Right forelimb (tissue), 1 donor: Measurements from ENCODE around the gene GSAP.
"Not testable (repeated sequence)": the region's sequence is repeated elsewhere in the genome, so short reads cannot be mapped to it uniquely, and the experiment has no call there.

Experiments used
- DNase-seq: peaks from one replicate; pipeline ENCODE4 v3.0.0-alpha.2; 2018

The GSAP gene, protein sequence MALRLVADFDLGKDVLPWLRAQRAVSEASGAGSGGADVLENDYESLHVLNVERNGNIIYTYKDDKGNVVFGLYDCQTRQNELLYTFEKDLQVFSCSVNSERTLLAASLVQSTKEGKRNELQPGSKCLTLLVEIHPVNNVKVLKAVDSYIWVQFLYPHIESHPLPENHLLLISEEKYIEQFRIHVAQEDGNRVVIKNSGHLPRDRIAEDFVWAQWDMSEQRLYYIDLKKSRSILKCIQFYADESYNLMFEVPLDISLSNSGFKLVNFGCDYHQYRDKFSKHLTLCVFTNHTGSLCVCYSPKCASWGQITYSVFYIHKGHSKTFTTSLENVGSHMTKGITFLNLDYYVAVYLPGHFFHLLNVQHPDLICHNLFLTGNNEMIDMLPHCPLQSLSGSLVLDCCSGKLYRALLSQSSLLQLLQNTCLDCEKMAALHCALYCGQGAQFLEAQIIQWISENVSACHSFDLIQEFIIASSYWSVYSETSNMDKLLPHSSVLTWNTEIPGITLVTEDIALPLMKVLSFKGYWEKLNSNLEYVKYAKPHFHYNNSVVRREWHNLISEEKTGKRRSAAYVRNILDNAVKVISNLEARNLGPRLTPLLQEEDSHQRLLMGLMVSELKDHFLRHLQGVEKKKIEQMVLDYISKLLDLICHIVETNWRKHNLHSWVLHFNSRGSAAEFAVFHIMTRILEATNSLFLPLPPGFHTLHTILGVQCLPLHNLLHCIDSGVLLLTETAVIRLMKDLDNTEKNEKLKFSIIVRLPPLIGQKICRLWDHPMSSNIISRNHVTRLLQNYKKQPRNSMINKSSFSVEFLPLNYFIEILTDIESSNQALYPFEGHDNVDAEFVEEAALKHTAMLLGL

DNA sequence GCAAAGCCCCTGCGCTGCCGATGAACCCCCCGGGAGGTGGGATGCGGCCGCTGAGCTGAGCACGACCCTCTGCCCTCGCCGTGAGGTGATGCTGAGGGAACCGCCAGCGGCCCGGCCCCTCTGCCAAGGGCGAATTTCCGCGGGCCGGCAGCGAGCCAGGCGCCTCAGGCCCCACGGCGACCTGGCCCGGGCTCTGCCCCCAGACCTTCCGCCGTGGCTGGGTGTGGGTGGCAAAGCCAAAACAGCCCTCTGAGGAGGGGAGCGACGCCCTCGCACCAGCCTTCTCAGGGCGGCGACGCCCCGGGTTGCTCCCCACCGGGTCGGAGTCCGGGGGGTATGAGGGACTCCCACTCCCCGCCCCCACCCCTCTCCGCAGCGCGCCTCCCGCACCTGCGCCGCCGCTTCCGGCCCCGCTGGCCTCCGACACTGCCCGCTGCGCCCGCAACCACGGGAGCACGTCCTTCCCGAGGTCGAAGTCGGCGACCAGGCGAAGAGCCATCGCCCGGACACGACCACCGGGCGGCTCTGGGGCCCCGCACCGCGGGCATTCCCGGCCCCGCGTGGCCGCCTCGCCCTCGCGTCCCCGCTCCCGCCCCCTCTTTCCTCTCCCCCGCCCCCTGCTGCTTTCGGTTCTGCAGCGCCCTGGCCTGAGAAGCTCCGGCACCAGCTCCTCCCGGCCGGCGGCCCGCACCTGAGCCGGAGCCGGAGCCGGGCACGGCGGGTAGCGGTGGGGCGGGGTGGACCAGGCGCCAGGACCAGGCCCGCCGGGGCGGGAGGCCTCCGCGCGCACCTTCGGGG, at the start of gene GSAP:
TSS of gene GSAP (minus strand) at position 527 of the 798 bp plus-strand sequence. CDS start at position 499, 28 bp downstream.
- DNase-seq, result peak; percentile 69

DNA sequence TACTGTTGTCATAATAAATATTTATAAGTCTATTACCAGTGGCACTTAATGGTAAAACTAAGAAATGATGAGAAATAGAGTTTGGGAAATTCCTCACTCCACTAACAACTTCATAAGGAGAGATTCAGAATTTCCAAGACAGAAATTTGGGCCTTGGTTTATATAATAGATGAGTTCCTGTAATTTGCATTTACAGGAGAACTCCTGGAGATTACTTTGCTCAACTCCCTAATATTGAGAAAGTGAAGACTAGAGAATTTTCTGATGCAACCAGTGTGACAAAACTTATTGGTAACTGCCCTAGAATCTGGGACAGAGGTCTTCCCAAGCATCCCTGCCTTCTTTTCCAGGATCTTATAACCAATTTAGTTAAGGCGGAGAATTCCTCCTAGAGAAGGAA, 49.1 kb upstream of the GSAP start:
- no peak for DNase-seq

DNA sequence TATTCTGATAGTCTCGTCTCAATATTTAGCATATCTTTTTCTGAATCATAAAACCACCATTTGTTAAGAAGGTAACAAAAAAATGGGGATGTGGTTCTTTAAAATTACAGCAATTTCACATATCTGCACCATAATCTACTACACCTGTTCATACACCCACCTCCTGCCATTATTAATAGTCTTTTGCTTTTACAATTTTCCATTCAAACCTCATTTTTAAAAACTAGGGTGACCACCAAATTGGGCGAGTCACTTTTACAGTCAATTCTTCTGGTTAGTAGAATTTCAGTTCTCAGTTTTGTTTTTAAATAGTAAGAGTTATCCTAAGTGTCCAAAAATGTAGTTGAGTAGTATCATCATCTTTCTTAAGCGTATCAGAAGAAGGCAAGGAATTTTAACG, 48.4 kb upstream of the GSAP start:
- no peak for DNase-seq

DNA sequence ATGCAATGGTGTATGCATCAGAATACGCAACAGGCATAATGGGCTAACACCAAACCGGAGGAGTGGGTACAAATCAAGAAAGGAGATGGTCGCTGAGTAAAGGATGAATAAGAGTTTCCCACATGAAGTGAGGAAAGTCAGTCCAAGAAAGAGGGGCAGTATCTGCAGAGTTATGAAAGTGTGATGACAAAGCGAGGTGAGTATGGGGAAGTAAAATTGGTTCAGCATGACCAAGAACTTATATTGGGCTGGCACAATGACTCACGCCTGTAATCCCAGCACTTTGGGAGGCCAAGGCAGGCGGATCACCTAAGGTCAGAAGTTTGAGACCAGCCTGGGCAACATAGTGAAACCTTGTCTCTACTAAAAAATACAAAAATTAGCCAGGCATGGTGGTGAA, 47.5 kb upstream of the GSAP start:
- DNase-seq, result not testable (repeated sequence)

DNA sequence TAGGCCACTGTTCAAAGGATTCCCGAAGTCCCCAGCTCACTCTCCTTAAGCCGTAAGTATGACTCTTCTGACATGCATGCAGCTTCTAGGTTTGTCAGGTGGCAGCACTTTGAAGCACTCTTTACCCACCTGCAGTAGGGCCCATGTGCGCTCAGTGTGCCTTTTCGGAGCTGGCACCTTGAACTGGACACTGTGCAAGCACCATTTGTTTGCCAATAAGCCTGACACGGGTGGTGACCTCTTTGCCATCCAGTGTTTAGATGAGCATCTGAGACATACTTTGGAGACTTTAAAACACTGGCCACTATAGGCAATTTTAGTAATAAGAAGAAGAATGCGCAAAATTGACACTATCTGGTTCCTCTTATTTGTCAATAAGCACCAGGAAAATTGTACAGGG, 45.7 kb upstream of the GSAP start:
- DNase-seq, result no peak

DNA sequence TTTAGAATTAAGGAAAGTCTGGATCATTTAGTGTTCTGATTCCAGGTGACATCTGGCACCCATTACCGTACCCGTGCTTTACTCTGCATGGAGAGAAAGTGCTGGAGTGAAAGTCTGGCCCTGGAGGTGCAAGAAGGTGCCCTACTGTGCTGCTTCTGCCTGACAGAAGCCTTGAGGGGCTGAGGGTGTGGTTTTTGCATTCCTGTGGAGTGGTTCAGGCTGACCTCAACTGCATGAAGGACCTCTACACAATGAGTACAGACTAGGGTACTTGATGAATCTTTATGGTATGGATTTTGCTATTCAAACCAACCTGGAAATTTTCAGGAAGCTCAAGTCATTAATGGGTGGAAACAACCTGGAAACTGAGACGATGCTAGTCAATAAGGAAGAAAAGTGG, 45.1 kb upstream of the GSAP start:
- DNase-seq, result no peak

DNA sequence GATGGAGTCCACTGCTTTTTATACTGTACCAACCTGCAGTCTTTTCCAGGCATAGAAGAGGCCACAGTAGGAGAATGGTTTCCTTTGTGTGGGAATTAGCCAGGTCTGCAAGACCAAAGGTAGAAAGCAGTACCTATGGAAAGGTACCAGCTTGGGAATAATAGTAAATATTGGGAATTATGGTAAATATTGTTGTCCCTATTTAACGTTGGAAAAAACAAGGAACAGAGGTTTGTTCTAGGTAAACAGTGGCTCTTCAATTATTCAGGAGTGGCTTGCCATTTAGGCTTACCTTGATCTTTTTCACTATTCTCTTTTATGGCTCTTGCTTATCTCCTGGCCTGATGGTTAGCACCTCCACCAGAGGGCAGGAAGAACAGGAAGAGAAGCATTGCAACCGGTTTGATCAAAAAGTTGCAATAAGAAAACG, 43.9 kb upstream of the GSAP start:
- no peak for DNase-seq

DNA sequence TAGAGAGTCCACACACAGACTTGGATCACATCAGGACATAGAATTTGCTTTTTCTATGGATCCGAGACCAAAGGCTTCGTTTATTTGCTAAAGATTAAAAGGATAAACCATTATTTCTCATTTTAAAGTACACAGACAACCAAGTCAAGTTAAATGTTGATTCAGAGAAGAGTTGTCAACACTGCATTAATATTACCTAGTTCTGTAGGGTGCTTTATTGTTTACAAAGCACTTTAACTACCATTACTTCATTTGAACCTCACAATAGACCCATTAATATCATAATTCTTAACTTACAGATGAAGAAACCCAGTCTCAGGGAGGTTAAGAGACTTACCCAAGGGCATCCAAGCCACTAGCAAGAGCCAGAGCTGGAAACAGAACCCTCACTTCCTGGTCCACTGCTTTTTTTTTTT, 43.2 kb upstream of the GSAP start:
- DNase-seq, result no peak

DNA sequence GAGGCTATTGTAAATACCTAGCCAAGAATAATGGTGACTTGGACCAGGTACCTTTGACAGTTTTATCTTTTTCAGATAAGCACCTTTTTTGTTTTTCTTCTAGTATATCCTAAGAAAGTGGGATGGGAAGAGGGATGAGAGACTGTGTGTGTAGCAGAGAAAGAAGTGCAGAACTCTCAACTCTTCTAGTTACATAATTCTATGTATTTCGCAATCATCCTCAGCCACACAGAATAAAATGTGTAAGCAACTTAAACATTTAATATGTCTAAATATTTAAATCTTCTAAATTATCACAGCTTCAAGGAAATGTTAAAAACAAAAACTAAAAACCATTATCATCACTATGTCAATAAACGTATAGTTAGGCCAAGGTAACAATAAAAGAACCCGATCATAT, 42.6 kb upstream of the GSAP start:
- DNase-seq, result no peak

DNA sequence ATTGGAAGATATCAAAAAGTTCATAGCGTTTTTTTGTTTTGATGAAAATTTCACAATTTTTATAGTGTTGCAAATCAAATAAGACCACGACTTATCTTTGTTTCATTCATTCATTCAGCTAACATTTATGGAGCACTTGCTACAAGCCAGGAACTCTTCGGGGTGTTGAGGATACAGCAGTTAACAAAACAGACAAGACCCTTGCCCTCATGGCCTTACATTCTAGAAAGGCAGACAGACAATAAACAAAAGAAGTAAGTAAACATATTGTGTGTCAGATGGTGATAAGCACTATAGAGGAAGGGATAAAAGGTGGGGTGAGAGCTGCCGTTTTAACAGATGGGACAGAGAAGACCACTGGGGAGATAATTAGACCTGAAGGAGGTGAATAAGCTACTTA, 41.6 kb upstream of the GSAP start:
- DNase-seq, result no peak

DNA sequence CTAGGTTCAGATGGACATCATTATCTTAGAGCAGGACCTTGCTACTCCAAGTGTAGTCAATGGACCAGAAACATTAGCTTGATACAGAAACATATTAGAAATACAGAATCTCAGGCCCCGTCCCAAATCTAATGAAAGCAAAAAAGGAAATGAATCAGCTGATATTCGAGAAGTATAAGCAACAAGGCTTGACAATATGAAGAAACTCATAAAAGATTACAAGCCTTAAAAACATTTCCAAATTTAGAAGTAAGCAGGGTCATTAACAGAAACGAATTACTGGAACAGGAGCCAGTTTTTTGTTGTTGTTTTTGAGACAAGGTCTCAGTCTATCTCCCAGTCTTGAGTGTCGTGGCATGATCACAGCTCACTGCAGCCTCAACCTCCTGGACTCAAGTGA, 40.5 kb upstream of the GSAP start:
- no peak for DNase-seq

DNA sequence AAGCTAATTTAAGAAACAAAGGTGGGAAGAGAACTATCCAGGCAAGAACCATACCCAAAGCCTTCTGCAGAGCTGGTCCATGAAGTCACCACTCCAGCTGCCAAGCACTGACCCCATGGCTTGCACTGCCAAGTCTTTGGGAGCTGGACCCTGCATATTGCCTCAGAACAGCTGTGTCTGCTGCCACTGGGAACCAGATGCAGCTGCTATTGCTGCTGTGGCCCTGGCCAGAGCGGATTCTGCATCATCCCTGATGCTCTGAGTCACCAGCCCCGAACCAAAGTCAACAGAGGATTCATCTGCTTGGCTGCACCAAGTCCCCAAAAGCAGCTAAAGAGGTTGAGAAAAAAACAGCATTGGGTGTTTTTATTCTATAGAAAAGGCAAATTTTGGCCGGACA, 39.2 kb upstream of the GSAP start:
- DNase-seq, result peak; percentile 48

DNA sequence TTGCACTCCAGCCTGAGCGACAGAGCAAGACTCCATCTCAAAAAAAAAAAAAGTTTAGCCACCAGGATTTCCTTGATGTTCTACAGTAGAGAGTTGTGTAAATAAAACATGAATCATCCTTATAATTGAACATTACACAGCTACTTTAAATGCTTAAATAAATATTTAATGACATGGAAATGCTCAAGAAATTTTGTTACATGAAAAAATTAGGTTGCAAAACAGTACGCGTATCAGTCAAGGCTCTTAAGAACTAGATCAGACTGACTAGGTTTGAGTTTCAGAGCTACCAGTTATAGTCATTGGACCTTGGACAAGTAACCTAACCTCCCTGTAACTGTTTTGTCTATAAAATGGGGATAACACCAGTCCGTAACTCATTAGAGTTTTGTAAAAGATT, 38.7 kb upstream of the GSAP start:
- no peak for DNase-seq

DNA sequence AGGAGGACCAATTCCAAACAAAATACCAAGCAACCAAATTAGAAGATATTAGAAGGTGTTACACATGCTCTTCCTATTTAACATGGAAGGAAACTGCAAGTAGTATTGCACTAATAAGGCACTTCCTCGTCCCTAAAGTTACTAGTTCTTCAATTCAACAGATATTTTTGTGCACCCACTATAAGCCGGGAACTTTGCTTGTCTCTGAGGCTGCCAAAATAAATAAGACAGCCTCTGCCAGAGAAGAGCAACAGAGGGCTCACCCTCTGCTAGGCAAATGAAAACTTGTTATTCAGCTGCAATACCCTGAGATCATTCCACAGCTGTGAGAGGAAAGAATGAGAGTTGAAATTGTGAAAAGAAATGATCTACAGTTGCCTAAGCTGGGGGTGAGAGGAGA, 37.4 kb upstream of the GSAP start:
- no peak for DNase-seq

DNA sequence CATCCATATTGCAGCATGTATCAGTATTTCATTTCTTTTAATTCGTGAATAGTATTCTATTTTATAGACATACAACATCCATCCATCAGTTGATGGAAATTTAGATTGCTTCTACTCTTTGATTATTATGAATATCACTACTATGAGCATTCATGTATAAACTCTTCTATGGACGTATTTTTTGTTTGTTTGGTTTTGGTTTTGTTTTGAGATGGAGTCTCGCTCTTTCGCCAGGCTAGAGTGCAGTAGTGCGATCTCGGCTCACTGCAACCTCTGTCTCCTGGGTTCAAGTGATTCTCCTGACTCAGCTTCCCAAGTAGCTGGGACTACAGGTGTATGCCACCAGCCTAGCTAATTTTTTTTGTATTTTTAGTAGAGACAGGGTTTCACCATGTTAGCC, 35.8 kb upstream of the GSAP start:
- DNase-seq, result not testable (repeated sequence)

DNA sequence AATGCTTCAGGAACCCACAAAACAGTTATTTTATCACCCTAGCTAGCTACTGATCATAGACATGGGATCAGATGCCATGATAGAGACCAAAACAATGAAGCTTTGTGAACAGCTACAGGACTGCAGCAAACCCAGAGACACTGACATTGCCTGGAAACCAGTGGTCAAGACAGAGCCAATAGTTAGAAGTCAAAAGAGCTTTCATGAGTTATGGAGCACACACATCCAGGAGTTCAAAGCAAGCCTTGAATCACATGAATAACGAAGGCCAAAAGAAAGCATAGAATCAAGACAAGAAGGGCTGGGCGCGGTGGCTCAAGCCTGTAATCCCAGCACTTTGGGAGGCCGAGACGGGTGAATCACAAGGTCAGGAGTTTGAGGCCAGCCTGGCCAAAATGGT, 34.5 kb upstream of the GSAP start:
- no peak for DNase-seq

DNA sequence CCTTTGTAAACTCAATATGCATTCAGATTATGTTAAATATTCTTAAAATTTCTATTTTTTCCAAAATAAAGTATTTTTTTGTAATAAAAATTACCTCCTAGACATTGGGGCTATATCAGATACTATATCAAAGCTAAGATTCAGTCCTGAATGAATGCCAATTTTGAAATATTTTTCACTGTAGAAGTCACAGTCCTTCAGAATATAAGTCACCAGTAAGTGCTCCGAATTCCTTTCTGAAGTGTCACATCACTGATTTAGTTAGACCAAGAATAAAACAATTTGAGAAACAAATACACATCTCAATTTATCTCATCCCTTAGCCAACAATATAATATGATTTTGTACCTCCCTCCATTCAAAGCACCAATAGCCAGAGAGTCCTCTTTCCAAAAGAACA, 33.9 kb upstream of the GSAP start:
- no peak for DNase-seq

DNA sequence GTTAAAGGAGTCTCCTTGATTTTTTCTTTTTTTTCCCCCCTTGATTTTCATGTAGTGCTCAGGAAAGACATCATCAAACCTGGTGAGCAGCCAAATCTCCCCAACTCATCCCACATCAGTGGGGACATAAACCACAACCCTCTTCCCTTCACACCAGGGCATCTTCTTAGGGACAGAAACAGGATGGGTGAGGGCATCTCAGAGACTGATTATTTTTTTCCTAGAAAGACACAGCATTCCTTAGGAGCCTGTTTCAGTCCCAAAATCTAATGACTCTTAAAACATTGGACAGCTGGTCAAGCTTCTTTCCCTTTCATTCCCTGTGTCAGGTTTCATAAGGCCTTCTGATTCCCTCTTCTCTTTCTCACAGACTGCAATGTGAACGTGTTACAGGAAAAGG, 31.5 kb upstream of the GSAP start:
- DNase-seq, result no peak

DNA sequence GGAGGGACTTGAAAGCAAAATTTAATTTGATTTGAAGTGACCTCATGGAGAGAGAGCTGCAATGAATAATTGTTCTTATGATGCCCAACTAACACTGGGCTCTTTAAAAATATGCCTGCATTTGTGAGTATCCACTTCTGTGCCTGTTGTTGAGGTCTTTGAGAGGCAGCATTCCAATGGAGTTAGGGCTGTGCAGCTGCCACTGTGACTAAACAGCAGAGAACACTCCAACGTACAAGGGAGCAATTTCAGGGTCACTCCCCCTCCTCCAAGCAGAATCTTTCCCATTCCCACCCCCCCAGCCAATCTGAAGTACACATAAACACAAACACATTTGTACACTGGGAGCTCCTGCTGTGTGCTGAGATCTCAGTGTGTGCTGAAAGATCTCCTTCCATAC, 28.0 kb upstream of the GSAP start:
- no peak for DNase-seq

DNA sequence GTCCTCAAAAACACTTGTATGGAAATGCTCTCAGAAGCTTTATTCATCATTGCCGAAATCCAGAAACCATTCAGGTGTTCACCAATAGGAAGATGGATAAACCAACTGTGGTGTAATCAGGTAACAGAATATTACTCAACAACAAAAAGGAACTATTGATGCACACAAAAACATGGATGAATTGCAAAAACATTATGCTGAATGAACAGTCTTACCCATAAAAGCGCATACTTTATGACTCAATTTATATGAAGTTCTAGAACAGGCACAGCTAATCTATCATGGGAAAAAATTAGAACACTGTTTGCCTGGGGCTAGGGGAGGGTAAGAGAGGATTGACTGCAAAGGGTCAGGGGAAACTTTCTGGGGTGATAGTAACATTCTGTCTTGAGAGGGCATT, 26.9 kb upstream of the GSAP start:
- DNase-seq, result no peak

DNA sequence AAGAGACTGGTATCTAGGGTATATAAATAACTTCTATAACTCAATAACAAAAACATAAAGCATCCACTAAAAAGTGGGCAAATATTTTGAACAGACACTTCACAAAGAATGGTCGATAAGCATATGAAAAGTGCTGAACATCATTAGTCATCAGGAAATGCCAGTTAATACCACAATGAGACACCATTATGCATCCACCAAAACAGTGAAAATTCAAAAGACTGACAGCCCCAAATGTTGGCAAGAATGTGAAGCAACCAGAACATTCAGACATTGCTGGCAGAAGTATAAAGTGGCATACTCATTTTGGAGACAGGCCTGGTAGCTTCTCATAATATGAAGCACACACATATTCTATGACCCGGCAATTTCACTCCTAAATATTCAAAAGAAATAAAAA, 26.5 kb upstream of the GSAP start:
- no peak for DNase-seq

DNA sequence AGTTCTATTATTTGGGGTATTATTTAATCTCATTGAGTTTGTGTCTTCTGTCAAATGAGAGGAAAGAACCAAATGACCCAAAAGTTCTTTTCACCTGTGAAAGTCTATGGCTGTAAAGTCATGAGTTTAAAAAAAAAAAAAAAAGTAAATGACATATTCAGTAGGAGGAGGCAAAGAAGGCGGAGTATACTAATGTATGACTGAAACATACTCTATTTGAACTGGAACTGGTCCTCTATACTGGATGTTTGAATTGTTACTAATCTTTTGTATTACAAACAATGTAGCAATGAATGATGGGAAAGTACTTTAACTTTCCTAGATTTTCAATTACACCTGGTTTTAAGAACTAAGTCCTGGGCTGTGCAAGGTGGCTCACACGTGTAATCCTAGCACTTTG, 24.9 kb upstream of the GSAP start:
- no peak for DNase-seq

DNA sequence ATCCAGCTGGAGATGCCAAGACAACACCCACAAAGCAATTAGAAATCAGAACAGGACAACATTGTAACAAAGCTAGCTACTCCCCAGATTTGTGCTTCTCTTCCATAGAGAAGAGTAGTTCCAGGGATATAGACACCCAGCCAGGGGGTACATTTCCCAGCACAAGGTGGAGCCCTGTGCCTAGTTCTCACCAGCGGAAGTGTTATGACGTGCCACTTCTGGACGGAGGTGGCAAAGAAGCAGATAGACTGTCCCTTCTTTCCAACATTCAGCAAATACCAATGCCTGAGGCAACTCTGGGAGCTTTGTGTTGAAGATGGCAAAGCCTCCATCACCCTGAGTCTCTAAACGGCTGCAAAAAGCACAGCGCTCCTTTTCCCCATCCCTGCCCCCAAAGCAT, 23.4 kb upstream of the GSAP start:
- DNase-seq, result no peak
